Natural killer cell treated with Interleukin-12 subunit alpha and Interleukin-12 subunit beta and Interleukin-15 and Interleukin-18, amount 100 ng/mL, for 72 hours (primary cell): ENCODE measurements around the gene SPA17. TPM values are rescaled to one million over a fixed set of nuclear protein-coding genes. Genes with fewer than 3 reads are reported as not detected.

Experiments
- ATAC-seq, 2 donors: fragments of 150-1000 bp; cut with Tn5 transposase in 1 of 2; sonication (Bioruptor Pico), chemical (Tn5 transposase) in 1 of 2; 2 replicates each; pipeline ENCODE4 v1.10.0; 2021
- DNase-seq: peaks from one replicate; pipeline ENCODE4 v3.0.0; 2022; ENCODE audit warnings: low spot score
- H3K27ac Mint-ChIP-seq, 2 donors: 1 replicate in 1 of 2; 2 replicates in 1 of 2; pipeline ENCODE4 v1.8.0; 2022; ENCODE audit warnings: mixed read lengths in 2 of 2, mild to moderate bottlenecking in 1 of 2, moderate library complexity in 1 of 2
- H3K27me3 Mint-ChIP-seq, 2 donors: 1 replicate in 1 of 2; 2 replicates in 1 of 2; pipeline ENCODE4 v1.8.0; 2022; ENCODE audit warnings: mixed read lengths in 2 of 2
- H3K36me3 Mint-ChIP-seq: one replicate; pipeline ENCODE4 v1.8.0; 2022; ENCODE audit warnings: mixed read lengths
- H3K4me1 Mint-ChIP-seq, 2 donors: 1 replicate in 1 of 2; 2 replicates in 1 of 2; pipeline ENCODE4 v1.8.0; 2022; ENCODE audit warnings: low read depth in 2 of 2, mixed read lengths in 2 of 2, mild to moderate bottlenecking in 1 of 2
- H3K4me3 Mint-ChIP-seq: one replicate; pipeline ENCODE4 v1.8.0; 2022; ENCODE audit warnings: mixed read lengths
- H3K9me3 Mint-ChIP-seq: 2 replicates; pipeline ENCODE4 v1.8.0; 2022; ENCODE audit warnings: mixed read lengths
- total RNA-seq, 2 donors: library from RNA; stranded (reverse); gene quantifications; one replicate each; pipeline ENCODE4 v1.2.3, GENCODE V29; 2022

The SPA17 gene
- total RNA-seq, 2 donors from 2014 or later: 1.1 to 1.8 TPM

- Mint-ChIP-seq H3K4me1 (peaks cover 0 to 6% of the 10 kb centered on the region in 2 donors), H3K27ac (no peak overlapping the region), H3K36me3 (no peaks in the 10 kb centered on the region), H3K27me3 (no peaks in the 10 kb centered on the region), H3K4me3 (no peak overlapping the region), H3K9me3 (no peaks in the 10 kb centered on the region)
- ATAC-seq: no peak
- DNase-seq: no peak
Observed at GRCh38 chr11:124646148-124646547, 27.6 kb upstream of the SPA17 start.

- no peak overlapping the region for H3K4me3 Mint-ChIP-seq
- no peak for ATAC-seq
- H3K4me1 Mint-ChIP-seq: peaks cover 0 to 6% of the 10 kb centered on the region in 2 donors
- H3K36me3 Mint-ChIP-seq: no peaks in the 10 kb centered on the region
- H3K9me3 Mint-ChIP-seq: no peaks in the 10 kb centered on the region
- H3K27me3 Mint-ChIP-seq: no peaks in the 10 kb centered on the region
- DNase-seq: no peak
- H3K27ac Mint-ChIP-seq: no peak overlapping the region
Observed at GRCh38 chr11:124648610-124649009, 25.1 kb upstream of the SPA17 start.

GRCh38 chr11:124656774-124657630, 16.7 kb upstream of the SPA17 start:
- no peaks in the 10 kb centered on the region for H3K27me3 Mint-ChIP-seq
- H3K27ac Mint-ChIP-seq: no peak overlapping the region
- ATAC-seq (no peak), DNase-seq (no peak)
- no peaks in the 10 kb centered on the region for H3K36me3 Mint-ChIP-seq
- no peak overlapping the region for H3K4me3 Mint-ChIP-seq
- H3K4me1 Mint-ChIP-seq: no peaks in the 10 kb centered on the region
- H3K9me3 Mint-ChIP-seq: no peaks in the 10 kb centered on the region

GRCh38 chr11:124657904-124658303, 15.8 kb upstream of the SPA17 start:
- Mint-ChIP-seq H3K4me1 (no peaks in the 10 kb centered on the region), H3K27me3 (no peaks in the 10 kb centered on the region), H3K4me3 (no peak overlapping the region), H3K27ac (no peak overlapping the region), H3K36me3 (no peaks in the 10 kb centered on the region), H3K9me3 (no peaks in the 10 kb centered on the region)
- ATAC-seq (no peak), DNase-seq (no peak)

GRCh38 chr11:124658501-124658900, 15.2 kb upstream of the SPA17 start:
- H3K36me3 Mint-ChIP-seq: no peaks in the 10 kb centered on the region
- no peak overlapping the region for H3K27ac Mint-ChIP-seq

GRCh38 chr11:124658986-124659385, 14.7 kb upstream of the SPA17 start:
- H3K27me3 Mint-ChIP-seq: no peaks in the 10 kb centered on the region
- H3K9me3 Mint-ChIP-seq: no peaks in the 10 kb centered on the region
- no peak overlapping the region for H3K4me3 Mint-ChIP-seq
- H3K36me3 Mint-ChIP-seq: no peaks in the 10 kb centered on the region
- DNase-seq (no peak), ATAC-seq (no peak)
- no peaks in the 10 kb centered on the region for H3K4me1 Mint-ChIP-seq
- H3K27ac Mint-ChIP-seq: no peak overlapping the region

More at GRCh38 chr11:124658501-124658900, 15.2 kb upstream of the SPA17 start:
- DNase-seq (no peak), ATAC-seq (no peak)
- Mint-ChIP-seq H3K4me1 (no peaks in the 10 kb centered on the region), H3K27me3 (no peaks in the 10 kb centered on the region), H3K9me3 (no peaks in the 10 kb centered on the region), H3K4me3 (no peak overlapping the region)

- Mint-ChIP-seq H3K27ac (no peak overlapping the region), H3K36me3 (no peaks in the 10 kb centered on the region), H3K27me3 (no peaks in the 10 kb centered on the region), H3K4me3 (no peak overlapping the region), H3K4me1 (no peaks in the 10 kb centered on the region), H3K9me3 (no peaks in the 10 kb centered on the region)
- ATAC-seq (no peak), DNase-seq (no peak)
Observed at GRCh38 chr11:124661553-124661952, 12.2 kb upstream of the SPA17 start.

- Mint-ChIP-seq H3K4me3 (no peak overlapping the region), H3K36me3 (no peaks in the 10 kb centered on the region), H3K27ac (no peak overlapping the region), H3K9me3 (no peaks in the 10 kb centered on the region), H3K4me1 (no peaks in the 10 kb centered on the region), H3K27me3 (no peaks in the 10 kb centered on the region)
- DNase-seq (no peak), ATAC-seq (no peak)
Observed at GRCh38 chr11:124662106-124662505, 11.6 kb upstream of the SPA17 start.

GRCh38 chr11:124663861-124664260, 9.8 kb upstream of the SPA17 start:
- H3K4me1 Mint-ChIP-seq: no peaks in the 10 kb centered on the region
- no peak overlapping the region for H3K4me3 Mint-ChIP-seq
- ATAC-seq (no peak), DNase-seq (no peak)
- no peaks in the 10 kb centered on the region for H3K27me3 Mint-ChIP-seq
- no peaks in the 10 kb centered on the region for H3K9me3 Mint-ChIP-seq
- H3K27ac Mint-ChIP-seq: no peak overlapping the region
- no peaks in the 10 kb centered on the region for H3K36me3 Mint-ChIP-seq

- Mint-ChIP-seq H3K27me3 (no peaks in the 10 kb centered on the region), H3K4me3 (no peak overlapping the region), H3K36me3 (no peaks in the 10 kb centered on the region), H3K9me3 (no peaks in the 10 kb centered on the region), H3K27ac (no peak overlapping the region), H3K4me1 (peaks cover under 1 to 2% of the 10 kb centered on the region in 2 donors)
- ATAC-seq: no peak
- no peak for DNase-seq
Observed at GRCh38 chr11:124667601-124668000, 6.1 kb upstream of the SPA17 start.

- H3K27ac Mint-ChIP-seq: no peak overlapping the region
- no peaks in the 10 kb centered on the region for H3K36me3 Mint-ChIP-seq
- H3K27me3 Mint-ChIP-seq: no peaks in the 10 kb centered on the region
- peaks cover 9 to 12% of the 10 kb centered on the region in 2 donors for H3K4me1 Mint-ChIP-seq
- H3K9me3 Mint-ChIP-seq: no peaks in the 10 kb centered on the region
- H3K4me3 Mint-ChIP-seq: no peak overlapping the region
- DNase-seq (peak; percentile 69), ATAC-seq (no peak)
Observed at GRCh38 chr11:124669193-124669592, 4.5 kb upstream of the SPA17 start.

- Mint-ChIP-seq H3K27ac (no peak overlapping the region), H3K27me3 (no peaks in the 10 kb centered on the region), H3K9me3 (no peaks in the 10 kb centered on the region), H3K36me3 (no peaks in the 10 kb centered on the region), H3K4me1 (peaks cover 12 to 23% of the 10 kb centered on the region in 2 donors), H3K4me3 (no peak overlapping the region)
- ATAC-seq: no peak
- no peak for DNase-seq
Observed at GRCh38 chr11:124670732-124671131, 3.0 kb upstream of the SPA17 start.

GRCh38 chr11:124672536-124673215, 1.0 kb upstream of the SPA17 start:
- DNase-seq (no peak), ATAC-seq (no peak)
- Mint-ChIP-seq H3K27me3 (no peaks in the 10 kb centered on the region), H3K36me3 (no peaks in the 10 kb centered on the region), H3K9me3 (no peaks in the 10 kb centered on the region), H3K27ac (peak overlapping the region; percentile 76 to 92), H3K4me3 (peak overlapping the region; percentile 81), H3K4me1 (peaks cover 12 to 23% of the 10 kb centered on the region in 2 donors)

GRCh38 chr11:124674168-124674517, 439 bp downstream of the SPA17 start:
- Mint-ChIP-seq H3K4me1 (peaks cover 12 to 23% of the 10 kb centered on the region in 2 donors), H3K4me3 (peak overlapping the region; percentile 81), H3K36me3 (no peaks in the 10 kb centered on the region), H3K27ac (peak overlapping the region; percentile 76 to 92), H3K27me3 (peaks cover 0 to 9% of the 10 kb centered on the region in 2 donors), H3K9me3 (no peaks in the 10 kb centered on the region)
- no peak for ATAC-seq
- DNase-seq: no peak
